Measurements from ENCODE around the gene ZNF688.

Gene ZNF688

DNA sequence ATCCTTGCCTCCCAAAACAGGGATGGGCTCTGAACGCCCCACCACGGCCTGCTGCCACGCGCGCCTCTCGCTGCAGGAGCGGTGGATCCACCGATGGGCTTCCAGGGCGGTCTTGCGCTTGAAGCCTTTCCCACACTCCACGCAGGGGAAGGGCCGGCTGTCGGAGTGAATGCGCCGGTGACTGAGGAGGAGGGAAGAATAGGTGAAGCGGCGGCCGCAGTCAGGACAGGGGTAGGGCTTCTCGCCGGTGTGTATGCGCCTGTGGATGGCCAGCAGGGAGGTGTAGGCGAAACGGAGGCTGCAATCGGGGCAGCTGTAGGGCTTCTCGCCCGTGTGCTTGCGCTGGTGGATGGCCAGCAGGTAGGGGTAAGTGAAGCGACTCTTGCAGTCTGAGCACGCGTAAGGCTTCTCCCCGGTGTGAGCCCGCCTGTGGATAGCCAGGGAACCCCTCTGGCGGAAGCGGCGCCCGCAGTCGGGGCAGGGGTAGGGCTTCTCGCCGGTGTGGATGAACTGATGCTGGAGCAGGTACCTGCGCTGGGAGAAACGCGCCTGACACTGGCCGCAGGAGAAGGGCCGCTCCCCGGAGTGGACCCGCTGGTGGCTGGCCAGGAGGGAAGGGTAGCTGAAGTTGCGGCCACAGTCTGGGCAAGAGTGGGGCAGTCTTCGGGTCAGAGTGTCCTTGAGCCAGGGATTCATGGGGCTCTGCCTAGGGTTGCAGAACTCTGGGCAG lies 11.3 kb upstream of the ZNF688 start:
- Histone ChIP-seq H3K27ac (ENCODE audit: low read depth, low read length) (no peak overlapping the region), H3K4me3 (ENCODE audit: low read length) (no peak overlapping the region), H3K4me1 (ENCODE audit: control insufficient read depth, low read length) (peaks cover 32% of the 10 kb centered on the region), H3K4me2 (ENCODE audit: low read length) (no peak overlapping the region), H3K36me3 (ENCODE audit: control insufficient read depth, low read length) (peaks cover 59% of the 10 kb centered on the region), H3K9me3 (ENCODE audit: control insufficient read depth, insufficient read depth, low read length) (no peaks in the 10 kb centered on the region), H3K27me3 (ENCODE audit: control insufficient read depth, low read length) (no peaks in the 10 kb centered on the region), H3K79me2 (ENCODE audit: control insufficient read depth, low read length) (peaks cover 75% of the 10 kb centered on the region), H4K20me1 (ENCODE audit: control insufficient read depth, insufficient read depth, low read depth, low read length) (no peaks in the 10 kb centered on the region), H3K9me2 (replicated peaks; ENCODE audit: control insufficient read depth, low read length) (no peaks in the 10 kb centered on the region), H3F3A (ENCODE audit: control insufficient read depth, insufficient read depth) (0 out of 2 replicates have a peak, but pooled peaks cover 3% of the 10 kb centered on the region)
- TF ChIP-seq, protein P1, sequence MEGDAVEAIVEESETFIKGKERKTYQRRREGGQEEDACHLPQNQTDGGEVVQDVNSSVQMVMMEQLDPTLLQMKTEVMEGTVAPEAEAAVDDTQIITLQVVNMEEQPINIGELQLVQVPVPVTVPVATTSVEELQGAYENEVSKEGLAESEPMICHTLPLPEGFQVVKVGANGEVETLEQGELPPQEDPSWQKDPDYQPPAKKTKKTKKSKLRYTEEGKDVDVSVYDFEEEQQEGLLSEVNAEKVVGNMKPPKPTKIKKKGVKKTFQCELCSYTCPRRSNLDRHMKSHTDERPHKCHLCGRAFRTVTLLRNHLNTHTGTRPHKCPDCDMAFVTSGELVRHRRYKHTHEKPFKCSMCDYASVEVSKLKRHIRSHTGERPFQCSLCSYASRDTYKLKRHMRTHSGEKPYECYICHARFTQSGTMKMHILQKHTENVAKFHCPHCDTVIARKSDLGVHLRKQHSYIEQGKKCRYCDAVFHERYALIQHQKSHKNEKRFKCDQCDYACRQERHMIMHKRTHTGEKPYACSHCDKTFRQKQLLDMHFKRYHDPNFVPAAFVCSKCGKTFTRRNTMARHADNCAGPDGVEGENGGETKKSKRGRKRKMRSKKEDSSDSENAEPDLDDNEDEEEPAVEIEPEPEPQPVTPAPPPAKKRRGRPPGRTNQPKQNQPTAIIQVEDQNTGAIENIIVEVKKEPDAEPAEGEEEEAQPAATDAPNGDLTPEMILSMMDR (IDR thresholded peaks at IDR 0.05; ENCODE audit: low read depth, low read length, poor library complexity, severe bottlenecking) = no peak
- no peak for TF ChIP-seq EZH2phosphoT487 (IDR thresholded peaks at IDR 0.05; ENCODE audit: borderline replicate concordance, low read length)

GRCh38 chr16:30581457-30581856 lies 9.9 kb upstream of the ZNF688 start:
- peaks cover 53% of the 10 kb centered on the region for H3K36me3 ChIP-seq (ENCODE audit: control insufficient read depth, low read length)
- H3K4me3 ChIP-seq (ENCODE audit: low read length) = no peak overlapping the region
- H3K9me2 ChIP-seq (replicated peaks; ENCODE audit: control insufficient read depth, low read length) = no peaks in the 10 kb centered on the region
- no peak for TF ChIP-seq EZH2phosphoT487 (IDR thresholded peaks at IDR 0.05; ENCODE audit: borderline replicate concordance, low read length)
- TF ChIP-seq, protein P1 (IDR thresholded peaks at IDR 0.05; ENCODE audit: low read depth, low read length, poor library complexity, severe bottlenecking) = no peak
- no peaks in the 10 kb centered on the region for H4K20me1 ChIP-seq (ENCODE audit: control insufficient read depth, insufficient read depth, low read depth, low read length)
- no peak overlapping the region; the same call in 1 of the 2 replicates for H3K4me2 ChIP-seq (ENCODE audit: low read length)
- H3K27me3 ChIP-seq (ENCODE audit: control insufficient read depth, low read length) = no peaks in the 10 kb centered on the region
- peaks cover 21% of the 10 kb centered on the region for H3K4me1 ChIP-seq (ENCODE audit: control insufficient read depth, low read length)
- peaks cover 68% of the 10 kb centered on the region for H3K79me2 ChIP-seq (ENCODE audit: control insufficient read depth, low read length)
- no peaks in the 10 kb centered on the region for H3K9me3 ChIP-seq (ENCODE audit: control insufficient read depth, insufficient read depth, low read length)
- H3F3A ChIP-seq (ENCODE audit: control insufficient read depth, insufficient read depth) = no peaks in the 10 kb centered on the region
- H3K27ac ChIP-seq (ENCODE audit: low read depth, low read length) = no peak overlapping the region

DNA sequence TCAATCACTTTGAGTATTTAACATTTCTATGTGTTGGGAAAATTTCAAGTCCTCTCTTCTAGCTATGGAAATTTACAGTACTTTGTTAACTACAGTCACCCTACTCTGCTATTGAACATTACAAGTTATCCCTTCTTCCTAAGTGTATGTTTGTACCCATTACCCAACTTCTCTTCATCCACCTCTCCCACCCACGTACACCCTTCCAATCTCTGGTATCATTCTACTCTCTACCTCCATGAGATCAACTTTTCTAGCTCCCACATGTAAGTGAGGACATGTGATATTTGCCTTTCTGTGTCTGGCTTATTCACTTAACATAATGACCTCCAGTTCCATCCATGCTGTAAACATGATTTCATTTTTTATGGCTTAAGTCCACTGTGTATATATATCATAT lies 3.2 kb upstream of the ZNF688 start:
- peak overlapping the region; percentile 15; the same call in 1 of the 2 replicates for H3K4me2 ChIP-seq (ENCODE audit: low read length)
- peaks cover 25% of the 10 kb centered on the region for H3K36me3 ChIP-seq (ENCODE audit: control insufficient read depth, low read length)
- H3K79me2 ChIP-seq (ENCODE audit: control insufficient read depth, low read length) = peaks cover 67% of the 10 kb centered on the region
- H3K27ac ChIP-seq (ENCODE audit: low read depth, low read length) = no peak overlapping the region
- no peaks in the 10 kb centered on the region for H3K9me2 ChIP-seq (replicated peaks; ENCODE audit: control insufficient read depth, low read length)
- peaks cover 23% of the 10 kb centered on the region for H3K4me1 ChIP-seq (ENCODE audit: control insufficient read depth, low read length)
- H3F3A ChIP-seq (ENCODE audit: control insufficient read depth, insufficient read depth) = no peaks in the 10 kb centered on the region; the same call in 1 of the 2 replicates
- 0 out of 2 replicates have a peak overlapping the region, but pooled peaks have one; percentile 0 for H3K4me3 ChIP-seq (ENCODE audit: low read length)
- TF ChIP-seq, protein P1 (IDR thresholded peaks at IDR 0.05; ENCODE audit: low read depth, low read length, poor library complexity, severe bottlenecking) = no peak
- TF ChIP-seq EZH2phosphoT487 (IDR thresholded peaks at IDR 0.05; ENCODE audit: borderline replicate concordance, low read length) = no peak
- H3K9me3 ChIP-seq (ENCODE audit: control insufficient read depth, insufficient read depth, low read length) = no peaks in the 10 kb centered on the region
- H4K20me1 ChIP-seq (ENCODE audit: control insufficient read depth, insufficient read depth, low read depth, low read length) = no peaks in the 10 kb centered on the region
- no peaks in the 10 kb centered on the region for H3K27me3 ChIP-seq (ENCODE audit: control insufficient read depth, low read length)
